Fibroblast of lung (primary cell): ENCODE measurements around the gene CCNT1. TPM values are rescaled to one million over a fixed set of nuclear protein-coding genes. Genes with fewer than 3 reads are reported as not detected.

Experiments used
- DNase-seq, 2 donors: peaks; one replicate each; pipeline versions ENCODE4 v3.0.0 to v3.0.0-alpha.2; 2010; ENCODE audit warnings: low read depth in 2 of 2
- H2AFZ ChIP-seq: 2 replicates; pipeline ENCODE4 v1.5.1; 2012; ENCODE audit warnings: low read length, control low read depth, inconsistent platforms
- H3K27ac ChIP-seq: 2 replicates; pipeline ENCODE4 v1.5.1; 2011; ENCODE audit warnings: low read length, control low read depth; ENCODE audit not compliant: insufficient read depth
- H3K27me3 ChIP-seq: 2 replicates; pipeline ENCODE4 v1.5.1; 2011; ENCODE audit warnings: mild to moderate bottlenecking, low read length; ENCODE audit not compliant: control insufficient read depth, insufficient read depth
- H3K36me3 ChIP-seq: 2 replicates; pipeline ENCODE4 v1.5.1; 2011; ENCODE audit warnings: low read length; ENCODE audit not compliant: control insufficient read depth, insufficient read depth
- H3K4me1 ChIP-seq: 2 replicates; pipeline ENCODE4 v1.5.1; 2011; ENCODE audit warnings: low read length; ENCODE audit not compliant: control insufficient read depth, insufficient read depth; ENCODE audit errors: extremely low read depth
- H3K4me2 ChIP-seq: 2 replicates; pipeline ENCODE4 v1.5.1; 2011; ENCODE audit warnings: low read length, control low read depth; ENCODE audit not compliant: insufficient read depth; ENCODE audit errors: extremely low read depth
- H3K4me3 ChIP-seq, 4 experiments: fragments of 200-600 bp in 1 of 4; sonication (generic) in 1 of 4; replicated peaks in 1 of 4; 2 replicates each; pipeline ENCODE4 v1.5.1; 2011 to 2016; ENCODE audit warnings: low read length in 4 of 4, low read depth in 3 of 4, mild to moderate bottlenecking in 3 of 4, control low read depth in 2 of 4, inconsistent platforms in 1 of 4, mixed read lengths in 1 of 4; ENCODE audit not compliant: insufficient read depth in 1 of 4; ENCODE audit errors: control extremely low read depth in 1 of 4
- H3K79me2 ChIP-seq: 2 replicates; pipeline ENCODE4 v1.5.1; 2012; ENCODE audit warnings: mild to moderate bottlenecking, low read length, inconsistent platforms; ENCODE audit not compliant: control insufficient read depth, insufficient read depth
- H3K9ac ChIP-seq: 2 replicates; pipeline ENCODE4 v1.5.1; 2011; ENCODE audit warnings: mild to moderate bottlenecking, low read length, control low read depth; ENCODE audit not compliant: insufficient read depth
- H3K9me3 ChIP-seq: 2 replicates; pipeline ENCODE4 v1.5.1; 2012; ENCODE audit warnings: low read depth, low read length; ENCODE audit not compliant: control insufficient read depth, insufficient read depth
- H4K20me1 ChIP-seq: 2 replicates; pipeline ENCODE4 v1.5.1; 2011; ENCODE audit warnings: low read length; ENCODE audit not compliant: control insufficient read depth, insufficient read depth; ENCODE audit errors: extremely low read depth
- EZH2 ChIP-seq: IDR thresholded peaks from 2 replicates; pipeline ENCODE4 v1.5.1; 2012; ENCODE audit warnings: low read length, control low read depth, mild to moderate bottlenecking; ENCODE audit errors: missing control alignments
- polyA plus RNA-seq, 2 donors: library from polyadenylated mRNA; depleted of rRNA in 1 of 2; stranded (reverse) in 1 of 2; unstranded in 1 of 2; fragments of >200 nt; gene quantifications; 2 replicates each; pipeline ENCODE4 v1.2.1, GENCODE V29; 2011 to 2012; ENCODE audit warnings: missing spikeins in 1 of 2
- total RNA-seq: library from RNA; depleted of rRNA; stranded (reverse); fragments of >200 nt; gene quantifications from 2 replicates; pipeline ENCODE4 v1.2.1, GENCODE V29; 2014
- TF ChIP-seq, protein P1 (sequence below), 2 donors: IDR thresholded peaks in 1 of 2; conservative IDR thresholded peaks in 1 of 2; 1 replicate in 1 of 2; 2 replicates in 1 of 2; pipeline ENCODE4 v1.5.1; 2011 to 2012; ENCODE audit warnings: low read length in 2 of 2, control low read depth in 1 of 2, inconsistent platforms in 1 of 2, low read depth in 1 of 2, mild to moderate bottlenecking in 1 of 2

Gene CCNT1
- total and polyA plus RNA-seq, 2 donors (not counting 1 experiment from before 2014, with no cell fraction given) = 20.4 to 24.6 TPM

DNA sequence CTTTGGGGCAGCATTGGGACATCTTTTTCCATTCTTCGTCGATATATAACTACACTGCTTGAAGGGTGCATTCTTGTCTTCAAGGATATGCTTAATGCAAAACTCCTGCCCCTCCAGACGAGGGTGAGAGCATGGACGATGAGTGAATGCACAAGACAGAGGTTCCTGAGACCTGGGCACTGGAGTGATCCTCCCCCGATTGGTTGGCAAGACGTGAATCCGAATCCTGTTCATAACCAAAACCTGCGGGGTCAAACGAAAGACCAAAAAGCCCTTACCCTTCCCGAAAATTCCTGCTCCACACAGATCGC, 35.2 kb downstream of the CCNT1 start:
- Histone ChIP-seq H3K27me3 (no peaks in the 10 kb centered on the region), H3K9ac (peak overlapping the region; percentile 96), H2AFZ (peak overlapping the region; percentile 97), H4K20me1 (no peaks in the 10 kb centered on the region), H3K4me3 (peak overlapping the region; percentile 93 to 98 (median 96)), H3K27ac (peak overlapping the region; percentile 94), H3K4me2 (peak overlapping the region; percentile 97), H3K79me2 (peaks cover 51% of the 10 kb centered on the region), H3K9me3 (no peaks in the 10 kb centered on the region), H3K4me1 (peaks cover 7% of the 10 kb centered on the region), H3K36me3 (peaks cover 5% of the 10 kb centered on the region)
- TF ChIP-seq, protein P1, sequence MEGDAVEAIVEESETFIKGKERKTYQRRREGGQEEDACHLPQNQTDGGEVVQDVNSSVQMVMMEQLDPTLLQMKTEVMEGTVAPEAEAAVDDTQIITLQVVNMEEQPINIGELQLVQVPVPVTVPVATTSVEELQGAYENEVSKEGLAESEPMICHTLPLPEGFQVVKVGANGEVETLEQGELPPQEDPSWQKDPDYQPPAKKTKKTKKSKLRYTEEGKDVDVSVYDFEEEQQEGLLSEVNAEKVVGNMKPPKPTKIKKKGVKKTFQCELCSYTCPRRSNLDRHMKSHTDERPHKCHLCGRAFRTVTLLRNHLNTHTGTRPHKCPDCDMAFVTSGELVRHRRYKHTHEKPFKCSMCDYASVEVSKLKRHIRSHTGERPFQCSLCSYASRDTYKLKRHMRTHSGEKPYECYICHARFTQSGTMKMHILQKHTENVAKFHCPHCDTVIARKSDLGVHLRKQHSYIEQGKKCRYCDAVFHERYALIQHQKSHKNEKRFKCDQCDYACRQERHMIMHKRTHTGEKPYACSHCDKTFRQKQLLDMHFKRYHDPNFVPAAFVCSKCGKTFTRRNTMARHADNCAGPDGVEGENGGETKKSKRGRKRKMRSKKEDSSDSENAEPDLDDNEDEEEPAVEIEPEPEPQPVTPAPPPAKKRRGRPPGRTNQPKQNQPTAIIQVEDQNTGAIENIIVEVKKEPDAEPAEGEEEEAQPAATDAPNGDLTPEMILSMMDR (conservative IDR thresholded peaks at IDR 0.05 in 1 of 2, IDR thresholded peaks at IDR 0.05 in 1 of 2; ENCODE audit: low read depth in 1 of 2, low read length in 2 of 2) = no peak
- TF ChIP-seq EZH2 = no peak
- peak in 1 of 2 donors; percentile 23 for DNase-seq

DNA sequence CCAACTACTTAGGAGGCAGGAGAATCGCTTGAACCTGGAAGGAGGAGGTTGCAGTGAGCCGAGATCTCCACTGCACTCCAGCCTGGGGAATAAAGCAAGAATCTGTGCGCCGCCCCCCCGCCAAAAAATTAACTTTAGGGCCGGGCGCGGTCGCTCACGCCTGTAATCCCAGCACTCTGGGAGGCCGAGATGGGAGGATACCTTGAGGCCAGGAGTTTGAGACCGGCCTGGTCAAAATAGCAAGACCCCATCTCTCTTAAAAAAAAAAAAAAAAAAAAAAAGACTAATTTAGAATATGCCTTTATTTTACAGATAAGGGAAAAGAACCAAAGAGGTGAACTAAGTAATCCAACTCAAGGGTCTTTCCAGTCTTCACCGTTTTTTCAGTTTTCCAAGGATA, 35.6 kb downstream of the CCNT1 start:
- peak overlapping the region; percentile 97 for H3K4me2 ChIP-seq
- peak overlapping the region; percentile 93 to 98 (median 96) for H3K4me3 ChIP-seq
- H3K36me3 ChIP-seq = peaks cover 7% of the 10 kb centered on the region
- no peak overlapping the region for H3K9ac ChIP-seq
- no peaks in the 10 kb centered on the region for H3K9me3 ChIP-seq
- DNase-seq = no peak
- no peaks in the 10 kb centered on the region for H3K27me3 ChIP-seq
- peaks cover 56% of the 10 kb centered on the region for H3K79me2 ChIP-seq
- H3K4me1 ChIP-seq = peaks cover 7% of the 10 kb centered on the region
- H3K27ac ChIP-seq = no peak overlapping the region
- H2AFZ ChIP-seq = no peak overlapping the region
- TF ChIP-seq, protein P1 (conservative IDR thresholded peaks at IDR 0.05 in 1 of 2, IDR thresholded peaks at IDR 0.05 in 1 of 2; ENCODE audit: low read depth in 1 of 2, low read length in 2 of 2) = no peak
- no peak for TF ChIP-seq EZH2
- H4K20me1 ChIP-seq = no peaks in the 10 kb centered on the region

DNA sequence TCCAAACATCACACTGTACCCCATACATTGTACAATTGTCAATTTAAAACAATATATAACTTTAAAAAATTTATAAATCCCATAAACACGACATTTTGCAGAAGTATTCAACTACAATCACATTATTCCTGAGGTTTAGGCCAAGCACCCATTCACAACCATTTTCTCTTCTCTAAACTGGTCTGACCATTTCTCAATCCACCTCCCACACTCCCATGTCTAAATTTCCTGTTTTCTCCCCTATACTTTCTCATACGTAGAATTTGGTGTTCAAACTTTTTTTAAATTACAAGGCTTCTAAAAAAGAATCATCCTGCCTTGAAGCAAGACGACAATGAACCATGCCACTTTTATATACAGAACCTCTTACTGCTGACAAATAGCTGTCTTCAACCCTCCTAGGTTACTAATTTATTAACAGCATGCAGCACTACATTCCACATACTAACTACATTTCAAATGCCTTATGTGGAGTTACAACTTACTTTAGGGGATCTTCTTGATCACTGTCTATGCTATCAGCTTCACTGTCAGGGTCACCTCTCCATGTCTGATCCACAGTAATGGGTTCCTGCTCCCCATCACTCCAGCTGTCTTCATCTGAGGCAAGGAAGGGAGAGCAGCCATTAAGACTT, 37.8 kb downstream of the CCNT1 start:
- Histone ChIP-seq H3K27ac (no peak overlapping the region), H3K4me1 (peaks cover 7% of the 10 kb centered on the region), H2AFZ (no peak overlapping the region), H3K36me3 (peaks cover 7% of the 10 kb centered on the region), H3K27me3 (no peaks in the 10 kb centered on the region), H3K9ac (no peak overlapping the region), H3K79me2 (peaks cover 70% of the 10 kb centered on the region), H4K20me1 (no peaks in the 10 kb centered on the region), H3K4me3 (peak overlapping the region in 3 of 4 experiments; percentile 19 to 41 (median 32)), H3K4me2 (peak overlapping the region; percentile 68), H3K9me3 (no peaks in the 10 kb centered on the region)
- TF ChIP-seq, protein P1 (conservative IDR thresholded peaks at IDR 0.05 in 1 of 2, IDR thresholded peaks at IDR 0.05 in 1 of 2; ENCODE audit: low read depth in 1 of 2, low read length in 2 of 2) = no peak
- no peak for TF ChIP-seq EZH2
- no peak for DNase-seq
